Measurements from ENCODE around the gene RCAN3.
"Not testable (repeated sequence)": the region's sequence is repeated elsewhere in the genome, so short reads cannot be mapped to it uniquely, and the experiment has no call there.

RCAN3 gene

DNA sequence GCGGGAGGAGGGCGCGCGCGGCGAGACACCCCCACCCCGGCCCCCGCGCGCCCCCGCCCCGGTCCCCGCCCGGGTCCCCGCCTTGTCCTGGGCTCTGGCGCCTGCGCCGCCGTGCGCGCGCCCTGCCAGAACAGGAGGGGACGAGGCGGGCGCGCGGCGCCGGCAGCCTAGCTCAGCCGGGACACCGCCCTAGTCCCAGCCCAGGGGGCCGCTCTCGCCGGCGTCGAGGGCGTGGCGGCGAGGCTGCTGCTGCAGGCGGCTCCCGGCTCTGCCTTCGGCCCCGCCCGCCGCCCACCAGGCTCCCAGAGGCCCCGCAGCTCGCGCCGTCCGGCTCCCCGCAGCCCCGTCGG is at the start of gene RCAN3:
TSS of gene RCAN3 (plus strand) at position 128 of the 350 bp plus-strand sequence. CDS start 11,537 bp downstream, outside the sequence.
- peak; percentile 68 to 87 for DNase-seq (ENCODE audit: low read depth in 1 of 2, low spot score in 1 of 2)

DNA sequence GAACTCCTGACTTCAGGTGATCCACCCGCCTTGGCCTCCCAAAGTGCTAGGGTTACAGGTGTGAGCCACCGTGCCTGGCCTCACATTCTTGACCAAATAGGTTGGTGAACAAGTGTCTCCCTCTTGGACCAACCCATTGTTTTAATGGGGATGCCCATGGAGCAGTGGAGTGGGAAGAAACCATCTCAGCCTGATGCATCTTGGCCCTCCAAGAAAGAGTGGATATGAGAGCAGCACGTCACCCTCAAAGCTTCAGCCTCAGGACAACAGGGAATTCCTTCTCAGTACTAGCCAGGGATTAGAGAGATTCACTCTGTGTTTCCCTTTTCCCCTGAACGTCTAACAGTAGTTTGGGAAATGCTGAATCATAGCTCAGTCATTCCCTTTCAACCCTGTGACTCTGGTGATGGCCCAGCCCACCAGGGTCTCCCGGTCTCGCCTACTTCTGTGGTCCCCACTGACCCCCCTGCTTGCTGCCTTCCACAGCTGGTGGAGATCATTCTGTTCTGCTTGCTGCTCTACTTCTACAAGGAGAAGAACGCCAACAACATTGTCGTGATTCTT is 49.6 kb upstream of the RCAN3 start:
- no peak for DNase-seq (ENCODE audit: low read depth in 1 of 2, low spot score in 1 of 2)

DNA sequence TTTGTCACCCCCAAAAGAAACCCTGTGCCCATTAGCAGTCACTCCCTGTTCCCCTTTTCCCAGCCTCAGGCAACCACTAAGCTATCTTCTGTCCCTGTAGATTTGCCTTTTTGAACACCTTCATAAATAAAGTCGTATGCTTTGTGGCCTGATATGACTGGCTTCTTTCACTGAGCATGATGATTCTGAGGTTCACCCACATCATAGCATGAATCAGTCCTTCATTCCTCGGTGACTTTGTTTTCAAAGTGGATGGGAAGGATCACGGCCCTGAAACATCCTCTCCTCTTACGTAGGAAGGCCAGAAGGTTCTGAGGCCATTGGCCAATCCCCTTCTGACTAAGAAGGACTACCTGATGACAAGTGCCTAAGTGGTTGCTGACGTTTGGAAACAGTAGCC is 48.0 kb upstream of the RCAN3 start:
- DNase-seq (ENCODE audit: low read depth in 1 of 2, low spot score in 1 of 2), result no peak

DNA sequence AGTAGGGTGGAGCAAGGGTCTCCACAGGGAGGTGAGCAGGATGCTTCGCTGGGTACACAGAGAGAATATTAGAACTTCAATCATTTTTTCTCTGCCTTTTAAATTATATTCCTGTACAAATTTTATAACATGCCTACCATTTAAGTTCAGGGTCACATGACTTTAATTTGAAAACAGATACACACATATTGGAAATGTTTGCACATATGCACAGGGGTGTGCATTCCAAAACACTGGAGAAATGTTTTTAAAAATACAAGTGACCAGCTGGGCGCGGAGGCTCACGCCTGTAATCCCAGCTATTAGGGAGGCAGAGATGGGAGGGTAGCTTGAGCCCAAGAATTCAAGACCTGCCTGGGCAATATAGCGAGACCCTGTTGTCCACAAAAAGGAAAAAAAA is 47.4 kb upstream of the RCAN3 start:
- no peak for DNase-seq (ENCODE audit: low read depth in 1 of 2, low spot score in 1 of 2)

DNA sequence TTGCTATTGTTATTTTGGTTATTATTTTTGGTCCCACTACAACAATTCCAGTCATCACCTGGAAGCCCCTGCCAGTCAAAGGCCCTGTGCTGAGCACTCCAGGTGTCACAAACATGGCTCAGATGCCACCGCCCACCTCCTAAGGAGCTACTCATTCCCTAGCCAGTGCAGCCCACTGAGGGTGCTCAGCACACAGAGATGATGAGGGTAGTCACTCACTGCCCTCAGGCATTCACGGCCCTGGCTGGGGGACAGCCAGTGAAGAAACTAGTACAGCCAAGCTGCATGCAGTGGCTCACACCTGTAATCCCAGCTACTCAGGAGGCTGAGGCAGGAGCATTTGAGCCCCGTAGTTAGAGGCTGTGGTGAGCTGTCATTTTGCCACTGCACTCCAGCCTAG is 44.8 kb upstream of the RCAN3 start:
- DNase-seq (ENCODE audit: low read depth in 1 of 2, low spot score in 1 of 2), result no peak

DNA sequence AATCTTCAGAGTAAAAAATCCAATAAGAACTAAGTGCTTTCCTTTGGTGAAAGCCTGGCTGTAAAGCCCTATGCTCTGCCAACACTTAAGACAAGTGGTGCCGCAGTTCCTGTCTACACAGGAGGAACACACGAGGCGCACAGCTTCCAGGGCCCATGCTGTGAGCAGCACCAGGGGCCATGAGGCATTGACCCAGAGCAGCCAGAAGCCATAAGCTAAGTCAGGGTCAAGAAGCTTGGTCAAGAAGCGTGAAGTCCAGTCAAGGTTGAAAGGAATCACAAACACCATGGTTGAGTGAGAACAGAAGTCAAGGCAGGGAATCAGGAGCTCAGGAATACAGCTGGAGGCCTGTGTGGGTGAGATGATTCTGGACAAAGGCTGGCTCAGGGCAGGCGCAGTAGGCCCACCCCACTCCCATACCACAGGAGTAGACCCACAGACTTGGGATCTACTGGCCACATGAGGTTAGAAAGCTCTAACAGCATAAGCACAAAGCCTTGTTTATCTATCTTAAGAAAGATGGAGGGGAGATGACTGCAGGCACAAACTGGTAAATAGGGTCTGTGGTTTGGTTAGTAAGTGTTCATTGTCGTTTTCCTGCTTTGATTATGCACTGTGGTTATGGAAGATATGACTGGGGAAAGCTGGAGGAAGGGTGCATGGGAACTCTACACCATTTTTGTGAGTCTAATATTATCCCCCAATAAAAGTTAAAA is 42.9 kb upstream of the RCAN3 start:
- DNase-seq (ENCODE audit: low read depth in 1 of 2, low spot score in 1 of 2), result no peak

DNA sequence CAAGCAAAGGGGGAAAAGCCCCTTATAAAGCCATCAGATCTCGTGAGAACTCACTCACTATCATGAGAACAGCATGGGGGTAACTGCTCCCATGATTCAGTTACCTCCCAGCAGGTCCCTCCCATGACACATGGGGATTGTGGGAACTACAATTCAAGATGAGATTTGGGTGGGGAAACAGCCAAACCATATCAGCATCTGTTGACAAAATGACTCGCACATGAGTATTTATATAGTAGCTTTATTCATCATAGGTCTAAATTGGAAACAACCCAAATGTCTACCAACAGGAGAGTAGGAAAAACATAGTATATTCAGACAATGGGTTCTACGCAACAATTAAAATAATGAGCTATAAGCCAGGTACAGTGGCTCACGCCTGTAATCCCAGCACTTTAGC is 40.5 kb upstream of the RCAN3 start:
- DNase-seq (ENCODE audit: low read depth in 1 of 2, low spot score in 1 of 2), result not testable (repeated sequence)

DNA sequence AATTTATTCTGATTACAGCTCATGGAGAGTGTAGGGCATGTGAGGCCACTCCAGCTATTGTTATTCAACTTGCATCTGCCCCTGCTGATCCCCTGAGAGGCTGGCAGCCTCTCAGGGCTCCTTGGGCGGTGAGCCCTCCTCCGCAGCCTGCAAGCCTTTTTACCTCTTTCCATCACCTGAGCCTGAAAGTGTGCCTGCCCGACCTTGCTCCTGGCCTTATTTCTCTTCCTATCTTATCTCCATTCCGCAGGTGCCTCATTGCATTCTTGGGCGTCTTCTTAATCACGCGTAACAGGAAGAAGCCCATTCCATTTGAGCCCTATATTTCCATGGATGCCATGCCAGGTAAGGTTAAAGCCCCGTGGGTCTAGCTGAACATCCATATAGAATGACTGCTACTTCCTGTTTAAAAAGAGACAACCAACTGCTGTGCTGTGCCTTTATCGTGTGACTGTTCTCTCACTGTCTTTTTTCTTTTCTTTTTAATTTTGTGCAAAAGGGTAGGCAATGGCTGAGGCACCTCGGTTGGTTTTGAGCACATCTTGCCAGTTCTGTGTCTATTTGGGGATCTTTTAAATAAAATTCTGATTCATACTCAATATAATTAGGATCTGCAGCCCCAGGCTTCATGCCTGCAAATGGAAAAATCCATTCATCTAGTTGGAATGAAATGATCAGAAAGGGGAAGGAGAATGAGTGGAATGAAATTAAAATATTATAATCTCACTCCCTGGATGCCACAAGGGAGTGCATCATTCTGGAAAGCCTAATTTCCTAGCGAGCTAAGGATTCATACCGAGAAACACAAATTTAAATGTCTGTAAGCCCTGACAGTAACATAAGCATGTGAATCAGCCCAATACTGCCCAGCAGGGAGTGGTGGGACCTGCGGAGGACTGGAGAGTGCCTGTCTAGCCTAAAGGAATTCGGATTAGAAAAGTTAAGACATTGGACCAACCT is 38.6 kb upstream of the RCAN3 start:
- DNase-seq (ENCODE audit: low read depth in 1 of 2, low spot score in 1 of 2), result no peak

DNA sequence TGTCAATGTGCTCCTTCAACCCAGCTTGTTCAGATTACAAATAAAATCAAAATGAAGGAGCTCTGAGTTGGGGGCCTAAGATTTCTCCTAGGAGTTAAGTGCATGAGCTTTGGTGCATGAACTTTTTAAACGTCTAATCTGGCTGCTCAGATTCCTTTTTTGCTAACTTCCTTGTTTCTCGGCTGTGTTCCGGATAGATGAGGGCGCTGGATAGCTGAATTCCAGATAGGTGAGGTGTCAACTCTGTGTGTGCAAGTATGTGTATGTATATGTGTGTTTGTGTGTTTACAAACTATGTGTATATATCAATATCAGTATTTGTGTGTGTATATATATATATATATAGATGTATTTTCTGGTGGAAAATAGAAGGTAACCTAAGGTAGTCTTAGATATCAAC is 37.5 kb upstream of the RCAN3 start:
- DNase-seq (ENCODE audit: low read depth in 1 of 2, low spot score in 1 of 2), result no peak

DNA sequence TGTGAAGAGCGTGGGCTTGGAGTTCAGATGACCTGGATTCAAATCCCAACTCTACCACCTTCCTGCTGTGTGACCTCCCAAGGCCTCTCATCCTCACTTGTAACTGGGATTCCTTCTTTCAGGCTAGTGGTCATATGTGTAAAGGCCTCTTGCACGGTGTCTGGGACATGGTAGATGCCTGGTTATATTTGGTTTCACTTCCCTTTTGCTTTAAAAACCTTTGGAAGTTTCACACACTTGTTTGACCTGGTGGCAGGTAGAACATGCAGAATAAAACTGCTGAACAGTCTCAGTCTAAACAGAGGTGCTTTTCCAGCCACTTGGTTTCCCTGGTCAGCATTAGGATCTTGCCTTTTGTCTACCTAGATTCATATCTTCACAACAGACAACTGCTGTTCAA is 37.0 kb upstream of the RCAN3 start:
- DNase-seq (ENCODE audit: low read depth in 1 of 2, low spot score in 1 of 2), result no peak

DNA sequence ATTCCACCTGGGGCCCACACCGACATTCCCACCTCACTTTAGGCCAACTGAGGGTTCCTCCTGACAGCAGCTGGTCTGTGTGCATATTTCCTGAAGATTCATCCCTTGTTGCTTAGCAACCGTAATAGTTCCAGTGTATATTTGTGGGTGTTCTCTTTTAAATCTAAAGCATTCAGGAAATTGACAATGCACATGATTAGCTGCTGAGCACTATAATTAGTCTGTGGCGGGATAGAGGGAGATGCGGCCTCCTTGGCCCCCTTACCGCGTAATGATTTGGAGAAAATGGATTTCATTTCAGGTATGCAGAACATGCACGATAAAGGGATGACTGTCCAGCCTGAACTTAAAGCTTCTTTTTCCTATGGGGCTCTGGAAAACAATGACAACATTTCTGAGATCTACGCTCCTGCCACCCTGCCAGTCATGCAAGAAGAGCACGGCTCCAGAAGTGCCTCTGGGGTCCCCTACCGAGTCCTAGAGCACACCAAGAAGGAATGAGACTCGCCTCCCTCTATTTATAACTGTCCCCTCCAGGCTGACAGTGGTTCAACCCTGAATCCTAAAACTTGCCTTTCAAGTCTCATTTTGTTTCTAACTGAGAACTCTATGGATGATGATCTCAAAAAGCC is 33.8 kb upstream of the RCAN3 start:
- DNase-seq (ENCODE audit: low read depth in 1 of 2, low spot score in 1 of 2), result no peak

DNA sequence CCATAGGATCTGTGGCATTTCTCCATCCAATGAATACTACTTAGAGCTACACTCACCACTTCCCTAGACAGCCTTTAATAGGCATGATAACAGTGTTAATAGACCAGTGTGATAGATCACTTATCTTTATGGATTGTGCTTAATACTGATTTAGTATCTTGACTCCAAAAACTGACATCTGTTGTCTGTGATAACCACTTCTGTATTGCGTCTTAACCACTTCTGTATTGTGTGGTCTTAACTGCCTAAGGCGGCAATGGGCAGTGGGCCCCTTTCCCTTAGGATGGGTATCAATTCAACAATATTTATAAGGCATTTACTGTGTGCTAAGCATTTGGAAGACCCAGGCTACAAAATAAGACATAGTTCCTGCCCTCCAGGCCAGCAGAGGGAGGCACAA is 32.0 kb upstream of the RCAN3 start:
- DNase-seq (ENCODE audit: low read depth in 1 of 2, low spot score in 1 of 2), result no peak

DNA sequence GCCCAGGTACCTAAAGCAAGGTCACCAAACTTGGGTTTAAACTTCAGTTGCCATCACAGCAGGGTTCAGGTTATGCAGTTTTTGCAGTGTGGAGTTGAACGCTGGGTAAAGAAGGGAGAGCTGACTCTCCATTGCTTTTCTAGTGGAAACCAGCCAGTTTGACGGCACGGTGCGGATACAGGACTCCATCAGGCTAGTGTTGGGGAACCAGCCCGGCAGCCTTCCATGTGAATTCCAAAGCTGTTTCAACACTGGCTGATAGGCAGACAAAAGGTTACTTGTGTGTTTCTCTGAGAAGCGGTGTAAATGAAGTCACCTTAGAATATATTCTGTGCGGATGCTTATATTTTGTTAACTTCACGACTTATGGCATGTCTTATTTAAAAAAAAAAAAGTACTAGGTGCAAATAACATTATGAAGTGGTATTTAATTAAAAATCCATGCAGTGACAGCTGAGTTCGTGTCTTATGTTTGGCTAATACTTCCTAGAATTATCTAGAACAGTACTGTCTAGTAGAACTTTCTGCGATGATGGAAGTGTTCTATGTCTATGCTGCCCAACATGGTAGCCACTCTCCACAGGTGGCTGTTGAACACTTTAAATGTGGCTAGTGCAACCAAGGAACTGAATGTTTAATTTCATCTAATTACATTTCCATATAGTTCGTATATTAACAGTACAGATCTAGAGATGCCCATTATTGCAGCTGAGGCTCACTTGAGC is 29.9 kb upstream of the RCAN3 start:
- DNase-seq (ENCODE audit: low read depth in 1 of 2, low spot score in 1 of 2), result no peak

DNA sequence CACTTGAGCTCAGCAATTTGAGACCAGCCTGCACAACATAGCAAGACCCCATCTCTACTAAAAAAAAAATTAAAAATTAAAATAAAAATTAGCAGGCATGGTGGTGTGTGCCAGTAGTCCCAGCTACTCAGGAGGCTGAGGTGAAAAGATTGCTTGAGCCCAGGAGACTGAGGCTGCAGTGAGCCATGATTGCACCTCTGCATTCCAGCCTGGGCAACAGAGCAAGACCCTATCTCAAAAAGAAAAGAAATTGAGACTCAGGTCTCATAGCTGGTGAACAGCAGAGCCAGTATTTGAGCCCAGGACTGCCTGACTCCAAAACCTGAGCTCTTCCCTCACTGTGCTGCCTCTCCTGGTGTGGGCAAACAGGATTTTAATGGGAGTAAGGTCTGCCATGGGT is 28.4 kb upstream of the RCAN3 start:
- DNase-seq (ENCODE audit: low read depth in 1 of 2, low spot score in 1 of 2), result no peak

DNA sequence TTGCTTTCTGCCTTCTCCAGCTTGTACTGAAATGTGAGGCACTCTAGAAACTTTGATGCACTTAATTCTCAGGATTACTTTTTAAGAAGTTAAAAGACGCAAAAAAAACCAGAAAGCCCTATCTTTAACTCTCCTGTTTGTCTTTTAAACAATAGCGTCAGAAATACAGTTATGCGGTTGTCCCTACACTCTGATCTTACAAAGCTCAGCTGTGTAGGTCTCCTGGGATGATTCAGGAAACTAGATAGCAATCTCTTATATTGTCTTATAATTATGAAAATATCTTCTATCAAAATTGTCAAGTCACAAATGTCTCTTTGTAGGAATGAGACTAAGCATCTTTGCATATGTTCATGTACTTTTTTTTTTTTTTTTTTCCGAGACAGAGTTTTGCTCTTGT is 26.9 kb upstream of the RCAN3 start:
- DNase-seq (ENCODE audit: low read depth in 1 of 2, low spot score in 1 of 2), result no peak

DNA sequence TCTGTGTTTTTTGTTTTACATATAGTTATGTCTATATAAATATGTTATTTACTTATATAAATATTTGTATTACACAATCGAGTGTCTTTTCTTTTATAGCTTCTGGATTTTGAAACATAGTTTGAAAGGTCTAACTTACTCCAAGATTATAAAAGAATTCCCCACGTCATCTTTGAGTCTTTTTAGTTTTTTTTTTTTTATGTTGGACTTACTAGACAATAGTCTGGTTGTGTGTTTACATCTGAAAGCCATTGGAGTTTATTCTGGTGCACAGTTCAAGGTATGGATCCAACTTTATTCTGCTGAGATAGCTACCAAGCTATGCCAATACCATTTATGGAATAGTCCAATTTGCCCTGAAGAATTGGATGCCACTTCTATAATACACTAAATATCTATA is 26.1 kb upstream of the RCAN3 start:
- DNase-seq (ENCODE audit: low read depth in 1 of 2, low spot score in 1 of 2), result no peak

DNA sequence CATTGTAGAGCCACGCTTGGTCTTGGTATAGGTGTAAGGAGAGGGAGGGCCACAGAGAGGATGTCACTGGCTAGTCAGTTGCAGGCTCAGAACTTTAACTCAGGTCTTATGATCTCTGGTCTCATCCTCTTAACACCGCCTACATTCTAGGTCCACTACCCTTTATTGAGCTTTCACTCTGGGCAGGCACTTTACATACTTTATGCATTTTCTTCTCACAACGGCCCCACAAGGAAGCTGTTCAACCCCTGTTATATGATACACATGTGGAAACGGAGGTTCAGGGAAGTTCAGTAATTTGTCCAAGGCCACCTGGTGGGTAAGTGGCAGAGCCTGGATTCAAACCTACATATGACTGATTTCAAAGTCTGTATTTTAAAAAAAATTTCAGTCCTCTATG is 25.3 kb upstream of the RCAN3 start:
- DNase-seq (ENCODE audit: low read depth in 1 of 2, low spot score in 1 of 2), result no peak

DNA sequence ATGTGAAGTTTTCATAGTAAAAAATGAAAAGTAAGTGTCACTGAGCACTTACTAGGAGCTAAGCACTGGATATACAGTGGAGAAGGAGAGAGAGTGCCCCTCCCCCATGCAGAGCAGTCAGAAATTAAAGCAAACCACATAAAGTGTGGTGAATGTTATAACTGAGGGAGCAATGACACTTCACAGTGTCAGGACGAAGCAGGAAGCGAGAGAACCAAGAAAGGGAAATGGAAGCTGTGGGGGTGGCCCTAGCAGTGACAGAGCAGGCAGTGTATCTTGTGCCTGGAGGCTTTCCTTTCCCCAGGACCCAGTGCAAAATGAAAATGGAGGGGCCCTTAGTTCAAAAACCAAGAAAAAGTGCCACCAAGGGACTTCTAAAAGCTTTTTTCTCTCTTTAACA is 21.5 kb upstream of the RCAN3 start:
- DNase-seq (ENCODE audit: low read depth in 1 of 2, low spot score in 1 of 2), result no peak

DNA sequence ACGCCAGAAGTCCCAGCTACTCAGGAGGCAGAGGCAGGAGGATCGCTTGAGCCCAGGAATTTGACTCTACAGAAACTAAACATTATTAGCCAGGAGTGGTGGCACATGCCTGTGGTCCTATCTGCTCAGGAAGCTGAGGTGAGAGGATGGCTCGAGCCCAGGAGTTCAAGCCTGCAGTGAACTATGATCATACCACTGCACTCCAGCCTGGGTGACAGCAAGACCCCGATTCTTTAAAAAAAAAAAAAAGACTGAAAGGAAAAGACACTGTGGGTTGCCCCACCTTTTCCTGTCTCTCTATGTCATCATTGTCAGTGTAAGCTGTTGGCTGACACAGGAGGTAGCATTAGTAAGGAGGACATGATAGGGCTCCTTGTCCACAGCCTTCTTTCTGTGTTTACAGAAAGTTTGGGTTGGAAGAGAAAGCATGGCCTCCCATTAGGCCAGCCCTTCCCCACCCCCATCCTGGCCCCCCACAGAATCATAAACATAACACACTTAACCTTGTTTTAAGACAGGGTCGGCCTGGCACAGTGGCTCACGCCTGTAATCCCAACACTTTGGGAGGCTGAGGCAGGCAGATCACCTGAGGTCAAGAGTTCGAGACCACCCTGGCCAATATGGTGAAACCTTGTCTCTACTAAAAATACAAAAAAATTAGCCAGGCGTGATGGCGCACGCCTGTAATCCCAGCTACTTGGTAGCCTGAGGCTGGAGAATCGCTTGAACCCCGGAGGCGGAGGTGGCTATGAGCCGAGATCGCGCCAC is 20.6 kb upstream of the RCAN3 start:
- no peak for DNase-seq (ENCODE audit: low read depth in 1 of 2, low spot score in 1 of 2)

DNA sequence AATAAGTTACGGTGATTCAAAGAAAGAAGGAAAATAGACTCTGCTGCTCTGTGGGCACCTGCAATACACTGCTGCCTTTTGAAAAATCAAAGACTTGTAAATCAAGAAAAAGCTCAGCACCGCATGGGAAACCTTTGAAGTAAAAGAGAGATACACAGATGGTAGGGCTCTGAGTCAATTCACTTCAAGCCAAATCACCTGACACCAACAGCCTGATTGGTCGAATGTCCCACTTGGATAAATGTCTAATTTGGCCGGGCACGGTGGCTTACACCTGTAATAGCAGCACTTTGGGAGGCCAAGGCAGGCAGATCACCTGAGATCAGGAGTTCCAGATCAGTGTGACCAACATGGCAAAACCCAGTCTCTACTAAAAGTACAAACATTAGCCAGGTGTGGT is 19.2 kb upstream of the RCAN3 start:
- DNase-seq (ENCODE audit: low read depth in 1 of 2, low spot score in 1 of 2), result no peak

Measured in activated T-helper 1 cell treated with anti-CD3 and anti-CD28 coated beads, Interleukin-2, amount 50 U/mL, for 16 hours (primary cell).